ENCODE measurements around the gene PLA2R1.

DNA sequence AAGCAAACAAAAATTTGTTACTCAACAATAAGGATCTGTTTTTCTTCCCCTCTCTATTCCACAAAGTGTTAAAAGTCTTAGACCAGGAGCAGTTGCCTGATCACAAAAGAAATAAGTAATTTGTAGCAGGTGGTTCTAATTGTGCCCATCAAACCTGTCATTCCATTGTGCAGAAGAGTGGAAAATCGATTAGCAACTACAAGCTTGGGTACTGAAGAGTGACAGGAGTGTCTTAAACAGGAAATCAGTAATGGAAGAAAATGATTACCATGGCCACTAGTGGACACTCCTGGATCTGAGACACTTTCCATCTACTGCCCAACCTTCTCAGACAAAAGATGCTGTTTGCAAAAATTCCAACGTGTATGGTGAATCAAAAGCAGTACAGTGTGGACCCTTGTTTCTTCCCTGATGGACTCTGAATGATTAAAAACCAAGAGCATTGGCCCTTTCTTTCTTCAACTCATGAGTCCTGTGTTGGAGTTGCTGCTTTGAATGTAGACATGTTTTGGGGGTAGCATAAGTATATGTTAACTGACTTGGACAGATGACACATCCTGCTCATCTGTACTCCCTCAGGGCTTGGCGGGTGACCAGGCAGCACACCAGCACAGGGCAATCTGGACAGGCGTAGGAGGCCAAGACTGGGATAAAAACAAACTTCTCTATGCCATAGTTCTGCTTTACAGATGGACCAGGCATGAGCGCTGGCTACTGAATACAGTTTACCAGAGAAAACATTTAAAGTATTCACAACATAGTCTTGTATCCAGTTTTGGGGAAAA, 51.9 kb downstream of the PLA2R1 start:
- no peak for TF ChIP-seq CTCF (IDR thresholded peaks at IDR 0.05)
- no peak for TF ChIP-seq POLR2A (IDR thresholded peaks at IDR 0.05)
- no peak for TF ChIP-seq EP300 (IDR thresholded peaks at IDR 0.05)

Measured in ovary (tissue), 3 donors.